Activated T-helper 9 cell treated with anti-CD3 and anti-CD28 coated beads, Interleukin-2, amount 50 U/mL, for 16 hours (primary cell): ENCODE measurements around the gene ZNF81.
"Not testable (repeated sequence)": the region's sequence is repeated elsewhere in the genome, so short reads cannot be mapped to it uniquely, and the experiment has no call there.

Experiments
- DNase-seq: peaks from one replicate; pipeline ENCODE4 v3.0.0-alpha.2; 2020; ENCODE audit warnings: low read depth

Gene ZNF81

GRCh38 chrX:47936224-47936939, 99.7 kb downstream of the ZNF81 start:
- DNase-seq = no peak

DNA sequence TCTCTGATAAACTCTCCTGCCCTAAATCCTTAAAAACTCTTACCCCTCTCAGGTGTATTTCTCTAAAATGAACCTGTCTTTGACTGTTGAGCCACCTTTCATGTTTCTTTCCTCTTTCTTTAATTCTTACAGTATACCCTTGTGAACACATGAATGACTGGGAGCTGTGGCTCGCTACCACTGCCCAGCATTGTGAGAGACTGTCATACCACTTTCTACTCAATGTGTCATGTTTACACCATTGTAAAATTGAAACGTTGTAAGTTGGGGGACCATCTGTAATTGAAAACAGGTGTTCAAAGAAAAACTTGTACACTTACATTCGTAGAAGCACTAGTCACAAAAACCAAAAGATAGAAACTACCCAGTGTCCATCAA, 100.2 kb downstream of the ZNF81 start:
- no peak for DNase-seq

DNA sequence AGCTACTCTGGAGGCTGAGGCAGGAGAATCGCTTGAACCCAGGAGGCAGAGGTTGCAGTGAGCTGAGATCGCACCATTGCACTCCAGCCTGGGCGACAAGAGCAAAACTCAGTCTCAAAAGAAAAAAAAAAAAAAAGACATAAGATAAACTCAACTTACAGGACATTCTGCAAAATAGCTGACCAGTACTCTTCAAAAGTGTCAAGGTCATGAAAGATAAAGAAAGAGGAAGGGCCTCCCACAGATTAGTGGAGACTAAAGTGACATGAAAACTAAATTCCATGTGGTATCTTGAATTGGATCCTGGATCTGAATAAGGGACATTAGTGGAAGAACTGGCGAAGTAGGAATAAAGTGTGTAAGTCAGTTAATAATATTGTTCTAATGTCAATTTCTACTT, 103.7 kb downstream of the ZNF81 start:
- DNase-seq = no peak

- no peak for DNase-seq
These were observed 104.7 kb downstream of the ZNF81 start for GRCh38 chrX:47941423-47941822.

- not testable (repeated sequence) for DNase-seq
These were observed 118.6 kb downstream of the ZNF81 start for GRCh38 chrX:47955295-47955694.

DNA sequence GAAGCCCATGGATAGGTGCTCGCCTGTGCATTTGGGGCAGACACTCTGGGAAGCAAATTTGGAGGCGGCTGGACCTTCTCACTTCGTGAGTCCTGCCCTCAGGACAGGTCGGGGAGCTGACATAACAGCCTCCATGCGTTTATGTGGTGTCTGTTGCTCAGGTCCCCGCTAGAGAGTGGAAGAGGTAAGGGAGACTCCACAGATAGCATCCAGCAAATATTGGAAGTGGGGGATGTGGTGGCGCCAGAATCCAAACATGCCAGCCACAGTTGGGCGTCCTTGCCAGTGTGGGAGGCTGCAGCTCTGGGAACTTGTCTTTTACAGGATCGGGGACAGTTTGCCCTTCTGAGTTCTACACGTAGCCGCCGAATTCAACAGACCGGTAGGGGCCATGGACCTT, 119.3 kb downstream of the ZNF81 start:
- DNase-seq = no peak

GRCh38 chrX:47958206-47958605, 121.5 kb downstream of the ZNF81 start:
- DNase-seq = not testable (repeated sequence)

DNA sequence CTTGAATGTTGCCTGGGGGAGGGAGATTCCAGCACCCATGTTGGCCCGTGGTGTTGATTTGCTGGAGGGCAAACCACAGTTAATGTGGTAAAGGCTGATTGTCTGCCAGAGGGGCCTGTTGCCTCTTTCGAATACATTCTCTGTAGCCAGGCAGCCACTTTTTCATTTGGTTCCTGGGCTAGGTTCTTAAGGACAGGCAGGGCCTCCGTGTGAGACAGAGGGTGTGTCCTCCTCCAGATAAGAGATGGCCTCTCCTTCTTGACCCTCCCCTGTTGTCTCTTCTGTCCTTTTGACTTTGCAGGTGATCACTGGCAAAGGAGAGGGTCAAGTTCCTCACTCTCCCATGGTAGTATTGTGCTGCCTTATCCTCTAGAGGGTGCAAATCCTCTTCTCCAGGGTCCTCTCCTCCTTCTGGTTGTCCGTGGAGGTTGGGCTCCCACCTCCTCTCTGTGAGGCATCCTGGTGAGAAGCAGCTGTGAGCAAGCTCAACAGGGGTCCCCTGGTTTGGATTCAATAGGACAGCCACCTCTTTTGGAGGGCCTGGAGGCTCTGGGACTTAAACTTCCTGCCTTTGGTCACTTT, 122.2 kb downstream of the ZNF81 start:
- no peak for DNase-seq

DNA sequence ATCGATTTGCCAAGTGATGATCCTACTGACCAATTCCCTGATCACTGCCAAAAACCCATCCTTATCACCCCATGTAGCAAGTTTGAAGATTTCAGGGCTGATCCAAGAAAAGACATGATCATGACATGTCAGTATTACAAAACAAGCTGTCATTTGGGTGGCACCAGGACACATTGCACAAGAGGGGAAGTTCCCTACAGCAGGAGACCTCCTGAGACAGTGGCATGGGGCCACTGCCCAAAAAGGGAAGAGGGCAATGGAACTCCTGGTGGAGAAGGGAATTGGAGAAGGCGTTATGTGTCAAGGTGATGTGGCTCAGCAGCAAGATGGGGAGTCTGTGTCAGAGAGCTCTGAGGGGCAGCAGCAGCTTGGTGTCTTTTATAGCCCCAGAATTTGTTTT, 123.7 kb downstream of the ZNF81 start:
- no peak for DNase-seq

DNA sequence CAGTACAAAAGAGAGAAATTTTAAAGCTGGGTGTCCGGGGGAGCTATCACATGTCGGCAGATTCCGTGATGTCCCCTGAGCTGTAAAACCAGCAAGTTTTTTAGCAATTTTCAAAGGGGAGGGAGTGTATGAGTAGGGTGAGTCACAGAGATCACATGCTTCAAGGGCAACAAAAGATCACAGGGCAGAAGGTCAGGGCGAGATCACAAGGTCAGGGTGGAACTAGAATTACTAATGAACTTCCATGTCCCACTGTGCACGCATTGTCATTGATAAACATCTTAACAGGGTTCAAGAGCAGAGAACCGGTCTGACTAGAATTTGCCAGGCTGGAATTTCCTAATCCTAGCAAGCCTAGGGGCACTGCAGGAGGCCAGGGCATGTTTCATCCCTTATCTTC, 125.1 kb downstream of the ZNF81 start:
- DNase-seq = not testable (repeated sequence)

GRCh38 chrX:47965526-47965925, 128.8 kb downstream of the ZNF81 start:
- DNase-seq = not testable (repeated sequence)
